Left ventricle myocardium inferior (tissue), 1 donor: ENCODE results near the gene UROC1. TPM values are rescaled to one million over a fixed set of nuclear protein-coding genes. Genes with fewer than 3 reads are reported as not detected.
"Not testable (repeated sequence)": the region's sequence is repeated elsewhere in the genome, so short reads cannot be mapped to it uniquely, and the experiment has no call there.

Experiments used
- DNase-seq: peaks from one replicate; pipeline ENCODE4 v3.0.0-alpha.2; 2020
- H3K27ac ChIP-seq: fragments of 200-600 bp; replicated peaks from 2 replicates; pipeline ENCODE4 v1.8.0; 2021
- H3K27me3 ChIP-seq: fragments of 200-600 bp; 2 replicates; pipeline ENCODE4 v1.8.0; 2021; ENCODE audit warnings: low read depth
- H3K36me3 ChIP-seq: fragments of 200-600 bp; 2 replicates; pipeline ENCODE4 v1.8.0; 2021
- H3K4me1 ChIP-seq: fragments of 200-600 bp; 2 replicates; pipeline ENCODE4 v1.8.0; 2021
- H3K4me3 ChIP-seq: fragments of 200-600 bp; 2 replicates; pipeline ENCODE4 v1.8.0; 2021; ENCODE audit warnings: mild to moderate bottlenecking, moderate library complexity
- H3K9me3 ChIP-seq: fragments of 200-600 bp; replicated peaks from 2 replicates; pipeline ENCODE4 v1.8.0; 2021
- intact Hi-C: fragments of 100-400 bp; cut with micrococcal nuclease; formaldehyde crosslinking; loops from one replicate; pipeline ENCODE4 v1.11.0; 2022
- total RNA-seq: library from RNA; stranded (reverse); fragmentation: NEBNext Ultra II Directional; extraction: Animal tissue kit (Norgen Biotek cat#: 25700); gene quantifications from one replicate; pipeline ENCODE4 v1.2.1, GENCODE V29; 2021
- TF ChIP-seq, protein P1 (sequence below): fragments of 200-600 bp; IDR thresholded peaks from 2 replicates; pipeline ENCODE4 v1.8.0; 2021; ENCODE audit warnings: antibody characterized with exemption, mild to moderate bottlenecking, borderline replicate concordance
- donor health status: DM: no; HTN: yes; CAD: no; lungs with severe emphysema.

The UROC1 gene
- total RNA-seq, 1 donor from 2014 or later = not detected

DNA sequence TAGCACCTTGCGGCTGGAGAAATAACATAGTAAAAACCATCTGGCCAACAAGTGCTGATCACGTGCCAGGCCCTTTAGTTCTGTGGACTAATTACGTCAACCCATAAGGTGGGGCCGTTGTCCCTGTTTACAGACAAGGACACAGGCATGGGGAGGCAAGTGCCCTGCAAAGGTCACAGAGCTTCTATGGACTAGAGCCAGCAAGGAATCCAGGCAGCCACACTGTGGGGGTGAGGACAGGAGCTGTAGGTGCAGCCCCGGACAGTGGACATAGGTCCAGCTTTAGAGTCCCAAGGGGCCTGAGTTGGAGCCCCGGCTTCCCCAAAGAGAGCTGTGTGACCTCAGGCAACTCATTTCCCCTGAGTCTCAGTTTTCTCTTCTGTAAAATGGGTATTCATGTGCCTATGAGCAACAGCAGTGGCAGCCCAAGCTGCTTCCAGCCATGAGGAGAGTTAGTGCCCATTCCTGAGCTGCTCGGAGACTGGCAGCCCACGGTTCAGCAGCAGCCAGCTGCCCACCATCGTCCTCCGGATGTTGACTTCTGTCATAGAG is 20.2 kb upstream of the UROC1 start:
- intact Hi-C loops = no loop called here
- TF ChIP-seq, protein P1, sequence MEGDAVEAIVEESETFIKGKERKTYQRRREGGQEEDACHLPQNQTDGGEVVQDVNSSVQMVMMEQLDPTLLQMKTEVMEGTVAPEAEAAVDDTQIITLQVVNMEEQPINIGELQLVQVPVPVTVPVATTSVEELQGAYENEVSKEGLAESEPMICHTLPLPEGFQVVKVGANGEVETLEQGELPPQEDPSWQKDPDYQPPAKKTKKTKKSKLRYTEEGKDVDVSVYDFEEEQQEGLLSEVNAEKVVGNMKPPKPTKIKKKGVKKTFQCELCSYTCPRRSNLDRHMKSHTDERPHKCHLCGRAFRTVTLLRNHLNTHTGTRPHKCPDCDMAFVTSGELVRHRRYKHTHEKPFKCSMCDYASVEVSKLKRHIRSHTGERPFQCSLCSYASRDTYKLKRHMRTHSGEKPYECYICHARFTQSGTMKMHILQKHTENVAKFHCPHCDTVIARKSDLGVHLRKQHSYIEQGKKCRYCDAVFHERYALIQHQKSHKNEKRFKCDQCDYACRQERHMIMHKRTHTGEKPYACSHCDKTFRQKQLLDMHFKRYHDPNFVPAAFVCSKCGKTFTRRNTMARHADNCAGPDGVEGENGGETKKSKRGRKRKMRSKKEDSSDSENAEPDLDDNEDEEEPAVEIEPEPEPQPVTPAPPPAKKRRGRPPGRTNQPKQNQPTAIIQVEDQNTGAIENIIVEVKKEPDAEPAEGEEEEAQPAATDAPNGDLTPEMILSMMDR = no peak
- no peak for DNase-seq

DNA sequence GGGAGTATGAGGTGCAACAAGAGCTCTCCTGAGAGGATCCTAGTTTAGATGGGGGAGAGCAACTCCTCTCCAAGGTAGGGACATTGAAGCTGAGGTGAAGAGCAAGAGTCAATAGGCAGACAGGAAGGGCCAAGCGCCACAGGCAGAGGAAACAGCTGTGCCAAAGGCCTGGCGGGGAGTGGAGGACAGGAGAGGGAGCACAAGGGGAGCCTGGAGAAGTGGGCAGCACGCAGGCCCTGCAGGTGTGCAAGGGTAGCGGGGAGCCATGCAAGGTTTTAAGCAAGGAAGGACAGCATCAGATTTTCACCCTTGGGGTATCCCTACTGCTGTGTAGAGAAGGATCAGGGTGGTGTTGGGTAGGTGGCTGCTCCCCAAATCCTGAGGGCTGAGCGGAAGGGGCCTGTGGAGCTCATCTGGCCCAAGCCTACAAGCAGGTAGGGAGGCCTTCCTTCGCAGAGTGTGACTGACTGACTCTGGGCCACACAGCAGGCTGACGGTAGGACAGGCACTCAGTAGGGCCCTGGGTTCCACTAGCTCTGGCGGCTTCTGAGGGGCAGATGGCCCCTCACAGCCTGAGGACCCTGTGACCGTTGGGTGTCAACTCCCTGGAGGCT is 19.6 kb upstream of the UROC1 start:
- DNase-seq = no peak
- no peak overlapping the region for H3K4me3 ChIP-seq
- no peaks in the 10 kb centered on the region for H3K9me3 ChIP-seq
- no peak overlapping the region for H3K27ac ChIP-seq
- TF ChIP-seq, protein P1 = no peak
- H3K4me1 ChIP-seq = peaks cover 10% of the 10 kb centered on the region
- no peaks in the 10 kb centered on the region for H3K36me3 ChIP-seq
- peaks cover 34% of the 10 kb centered on the region for H3K27me3 ChIP-seq
- intact Hi-C loops = no loop called here

More for the DNA sequence above, 20.2 kb upstream of the UROC1 start:
- H3K36me3 ChIP-seq = no peaks in the 10 kb centered on the region
- no peaks in the 10 kb centered on the region for H3K9me3 ChIP-seq
- H3K27ac ChIP-seq = no peak overlapping the region
- peaks cover 40% of the 10 kb centered on the region for H3K27me3 ChIP-seq
- peaks cover 10% of the 10 kb centered on the region for H3K4me1 ChIP-seq
- H3K4me3 ChIP-seq = no peak overlapping the region

DNA sequence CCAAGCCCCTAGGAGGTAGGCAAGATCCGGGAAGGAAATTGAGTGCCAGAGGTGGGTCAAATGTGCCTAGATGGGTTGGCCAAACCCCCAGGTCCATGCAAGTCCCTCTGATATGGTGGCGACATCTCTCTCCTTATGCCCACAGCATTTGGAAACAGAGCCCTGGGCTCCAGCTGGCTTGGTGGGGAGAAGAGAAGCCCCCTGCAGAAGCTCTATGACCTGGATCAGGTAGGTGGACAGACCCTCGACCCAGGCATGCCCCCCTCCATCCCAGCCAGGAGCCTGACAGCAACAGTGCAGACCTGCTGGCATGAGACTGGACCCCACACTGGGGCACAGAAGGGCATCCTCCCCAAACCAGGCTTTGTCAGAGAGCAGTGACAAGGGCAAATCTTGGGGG is 18.6 kb upstream of the UROC1 start:
- TF ChIP-seq, protein P1 = no peak
- Histone ChIP-seq H3K27me3 (peaks cover 23% of the 10 kb centered on the region), H3K36me3 (no peaks in the 10 kb centered on the region), H3K9me3 (no peaks in the 10 kb centered on the region), H3K4me3 (no peak overlapping the region), H3K27ac (no peak overlapping the region), H3K4me1 (peaks cover 8% of the 10 kb centered on the region)
- peak; percentile 5 for DNase-seq
- intact Hi-C loops = no loop called here

DNA sequence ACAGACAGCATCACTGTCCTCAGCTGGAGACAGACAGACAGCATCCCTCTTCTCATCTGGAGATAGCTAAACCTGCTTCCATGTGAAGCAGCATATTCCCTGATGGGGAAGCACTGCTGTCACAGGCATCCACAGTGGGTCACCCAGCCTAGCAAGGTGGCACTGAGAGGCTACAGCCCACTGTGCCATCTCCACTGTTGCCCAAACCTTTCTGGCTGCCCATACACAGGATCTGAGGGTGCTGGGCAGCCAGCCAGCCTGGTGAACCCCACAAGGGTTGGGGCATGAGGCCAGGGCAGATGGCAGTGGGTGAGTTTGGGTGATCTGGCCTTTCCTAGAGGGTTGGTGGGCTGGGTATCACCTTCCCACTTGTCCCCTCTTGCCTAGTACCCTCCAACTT is 18.1 kb upstream of the UROC1 start:
- peaks cover 18% of the 10 kb centered on the region for H3K27me3 ChIP-seq
- H3K36me3 ChIP-seq = no peaks in the 10 kb centered on the region
- intact Hi-C loops = no loop called here
- DNase-seq = no peak
- H3K4me1 ChIP-seq = peaks cover 6% of the 10 kb centered on the region
- H3K4me3 ChIP-seq = no peak overlapping the region
- H3K27ac ChIP-seq = no peak overlapping the region
- TF ChIP-seq, protein P1 = no peak
- no peaks in the 10 kb centered on the region for H3K9me3 ChIP-seq

DNA sequence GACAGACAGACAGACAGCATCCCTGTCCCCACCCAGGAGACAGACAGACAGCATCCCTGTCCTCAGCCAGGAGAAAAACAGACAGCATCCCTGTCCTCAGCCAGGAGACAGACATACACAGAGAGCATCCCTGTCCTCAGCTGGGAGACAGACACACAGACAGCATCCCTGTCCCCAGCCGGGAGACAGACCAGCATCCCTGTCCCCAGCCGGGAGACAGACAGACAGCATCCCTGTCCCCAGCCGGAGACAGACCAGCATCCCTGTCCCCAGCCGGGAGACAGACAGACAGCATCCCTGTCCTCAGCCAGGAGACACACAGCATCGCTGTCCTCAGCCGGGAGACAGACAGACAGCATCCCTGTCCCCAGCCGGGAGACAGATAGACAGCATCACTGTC is 17.1 kb upstream of the UROC1 start:
- H3K9me3 ChIP-seq, H3K27ac ChIP-seq, intact Hi-C loops, H3K36me3 ChIP-seq, H3K4me3 ChIP-seq: not testable (repeated sequence)
- H3K27me3 ChIP-seq = peaks cover 10% of the 10 kb centered on the region
- peak; percentile 1 for DNase-seq
- peaks cover 11% of the 10 kb centered on the region for H3K4me1 ChIP-seq

DNA sequence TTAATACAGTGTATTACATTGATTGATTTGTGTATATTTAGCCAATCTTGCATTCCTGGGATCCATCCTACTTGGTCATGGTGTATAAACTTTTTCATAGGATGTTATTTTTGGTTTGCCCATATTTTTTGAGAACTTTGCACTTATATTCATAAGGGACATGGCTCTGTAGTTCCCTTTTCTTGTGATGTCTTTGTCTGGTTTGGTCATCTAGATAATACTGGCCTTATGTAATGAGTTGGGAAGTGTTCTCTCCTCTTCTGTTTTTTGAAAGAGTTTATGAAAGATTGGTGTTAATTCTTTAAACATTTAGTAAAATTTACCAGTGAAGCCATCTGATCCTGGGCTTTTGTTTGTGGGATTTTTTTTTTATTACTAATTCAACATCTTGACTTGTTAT is 15.9 kb upstream of the UROC1 start:
- H3K36me3 ChIP-seq = no peaks in the 10 kb centered on the region
- H3K27me3 ChIP-seq = peaks cover 10% of the 10 kb centered on the region
- H3K27ac ChIP-seq = no peak overlapping the region
- TF ChIP-seq, protein P1 = no peak
- peaks cover 24% of the 10 kb centered on the region for H3K4me1 ChIP-seq
- DNase-seq = no peak
- intact Hi-C loops = no loop called here
- no peak overlapping the region for H3K4me3 ChIP-seq
- H3K9me3 ChIP-seq = no peaks in the 10 kb centered on the region
